Activated naive CD8-positive, alpha-beta T cell treated with anti-CD3 and anti-CD28 coated beads, Interleukin-2, amount 10 ng/mL, durations not matched to agents 7 days and 5 days (primary cell): ENCODE measurements around the gene FAM177A1. TPM values are rescaled to one million over a fixed set of nuclear protein-coding genes. Genes with fewer than 3 reads are reported as not detected.
"Not testable (repeated sequence)": the region's sequence is repeated elsewhere in the genome, so short reads cannot be mapped to it uniquely, and the experiment has no call there.

ENCODE experiments used
- ATAC-seq: fragments of 150-1000 bp; cut with Tn5 transposase; one replicate; pipeline ENCODE4 v1.10.0; 2021; ENCODE audit warnings: low read depth, moderate library complexity
- POLR2A ChIA-PET: fragments of 350-600 bp; sonication (Branson Sonifier 250); formaldehyde crosslinking; loops from one replicate; lab custom pipeline; 2021; ENCODE audit warnings: antibody characterized with exemption; lab: Charles Lee
- DNase-seq: peaks from one replicate; pipeline ENCODE4 v3.0.0; 2021
- H3K27ac Mint-ChIP-seq: one replicate; pipeline ENCODE4 v1.8.0; 2022; ENCODE audit warnings: mild to moderate bottlenecking, mixed read lengths
- H3K27me3 Mint-ChIP-seq: one replicate; pipeline ENCODE4 v1.8.0; 2022; ENCODE audit warnings: mild to moderate bottlenecking, moderate library complexity, mixed read lengths
- H3K36me3 Mint-ChIP-seq: one replicate; pipeline ENCODE4 v1.8.0; 2021; ENCODE audit warnings: mild to moderate bottlenecking, mixed read lengths
- H3K4me1 Mint-ChIP-seq: one replicate; pipeline ENCODE4 v1.8.0; 2021; ENCODE audit warnings: mixed read lengths
- H3K4me3 Mint-ChIP-seq: one replicate; pipeline ENCODE4 v1.8.0; 2022; ENCODE audit warnings: mild to moderate bottlenecking, moderate library complexity, mixed read lengths
- H3K9me3 Mint-ChIP-seq: one replicate; pipeline ENCODE4 v1.8.0; 2021; ENCODE audit warnings: mixed read lengths
- total RNA-seq, 2 experiments: library from RNA; stranded (reverse); gene quantifications; one replicate each; pipeline ENCODE4 v1.2.3, GENCODE V29; 2021

Gene FAM177A1, protein sequence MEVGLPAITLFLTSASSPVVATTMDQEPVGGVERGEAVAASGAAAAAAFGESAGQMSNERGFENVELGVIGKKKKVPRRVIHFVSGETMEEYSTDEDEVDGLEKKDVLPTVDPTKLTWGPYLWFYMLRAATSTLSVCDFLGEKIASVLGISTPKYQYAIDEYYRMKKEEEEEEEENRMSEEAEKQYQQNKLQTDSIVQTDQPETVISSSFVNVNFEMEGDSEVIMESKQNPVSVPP
- 10 to 100 TPM; 36.5 to 42.5 TPM for total RNA-seq

DNA sequence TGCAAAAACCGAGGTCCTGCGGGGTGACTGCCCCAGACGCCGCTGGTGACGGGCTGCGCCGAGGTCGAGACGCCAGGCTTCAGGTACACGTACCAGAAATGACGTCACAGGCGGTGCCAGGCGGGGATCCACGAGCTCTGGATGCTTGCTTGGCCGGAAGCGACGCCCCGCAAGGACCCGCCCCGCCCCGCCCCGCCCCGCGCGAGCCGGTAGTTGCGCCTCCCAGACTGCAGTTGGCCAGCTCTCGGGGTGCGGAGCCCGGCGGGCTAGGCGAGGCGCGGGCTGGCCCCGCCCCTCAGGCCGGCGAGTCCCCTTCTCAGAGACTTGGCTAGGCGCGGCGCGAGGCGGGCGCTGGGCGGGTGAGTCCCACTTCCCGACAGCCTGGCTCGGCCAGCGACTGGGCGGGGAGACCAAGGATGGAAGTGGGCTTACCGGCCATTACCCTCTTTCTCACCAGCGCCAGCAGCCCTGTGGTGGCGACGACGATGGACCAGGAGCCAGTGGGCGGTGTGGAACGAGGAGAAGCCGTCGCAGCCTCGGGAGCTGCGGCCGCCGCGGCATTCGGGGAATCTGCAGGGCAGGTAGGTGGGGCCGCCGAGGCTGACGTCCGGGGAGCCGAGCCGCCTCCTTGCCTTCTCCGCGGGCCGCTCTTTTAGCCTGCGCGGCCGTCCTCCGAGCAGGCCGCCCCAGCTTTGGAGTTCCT, at the start of gene FAM177A1:
FAM177A1 (plus strand) TSS at position 225 of the 703 bp plus-strand sequence; CDS start at position 417, 192 bp downstream.
- Mint-ChIP-seq H3K27me3 (no peaks in the 10 kb centered on the region), H3K4me3 (peak within 1 kb of the TSS; percentile 89), H3K36me3 (peaks cover 15% of the 10 kb centered on the region), H3K4me1 (peaks cover 31% of the 10 kb centered on the region), H3K9me3 (no peaks in the 10 kb centered on the region), H3K27ac (peak within 1 kb of the TSS; percentile 98)
- ATAC-seq (peak; percentile 95), DNase-seq (peak; percentile 95)
- POLR2A ChIA-PET: interaction anchor here (0.7 to 2.3 kb wide), 14 partner anchors 14 to 370 kb away, joined by 3 to 47 read pairs (median 4); partner anchors contain the start of genes BAZ1A, NFKBIA, PPP2R3C and PRORP

DNA sequence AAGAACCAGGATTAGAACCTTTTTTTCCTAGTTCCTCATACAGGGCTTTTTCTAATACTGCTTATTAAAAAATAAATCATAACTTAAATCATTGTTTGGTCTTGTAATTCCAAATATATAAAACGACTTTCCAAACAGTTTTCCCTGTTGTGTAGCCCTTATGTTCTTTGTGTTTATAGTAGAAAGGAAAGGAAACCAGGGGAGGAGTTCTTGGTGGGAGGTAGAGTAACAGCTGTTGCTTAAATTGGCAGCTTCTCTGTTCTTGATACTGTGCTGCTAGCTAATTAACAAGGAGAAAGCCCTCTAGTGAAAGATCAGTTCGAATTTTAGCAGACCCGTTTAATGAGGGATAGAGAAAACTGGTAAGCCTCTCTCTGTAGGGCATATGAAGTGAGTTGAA, 48.3 kb upstream of the FAM177A1 start:
- H3K9me3 Mint-ChIP-seq: no peaks in the 10 kb centered on the region
- H3K4me1 Mint-ChIP-seq: peaks cover 16% of the 10 kb centered on the region
- H3K4me3 Mint-ChIP-seq: no peak overlapping the region
- H3K27me3 Mint-ChIP-seq: no peaks in the 10 kb centered on the region
- POLR2A ChIA-PET: no interaction called here
- no peak for DNase-seq
- no peak for ATAC-seq
- H3K27ac Mint-ChIP-seq: no peak overlapping the region
- H3K36me3 Mint-ChIP-seq: peaks cover 28% of the 10 kb centered on the region

DNA sequence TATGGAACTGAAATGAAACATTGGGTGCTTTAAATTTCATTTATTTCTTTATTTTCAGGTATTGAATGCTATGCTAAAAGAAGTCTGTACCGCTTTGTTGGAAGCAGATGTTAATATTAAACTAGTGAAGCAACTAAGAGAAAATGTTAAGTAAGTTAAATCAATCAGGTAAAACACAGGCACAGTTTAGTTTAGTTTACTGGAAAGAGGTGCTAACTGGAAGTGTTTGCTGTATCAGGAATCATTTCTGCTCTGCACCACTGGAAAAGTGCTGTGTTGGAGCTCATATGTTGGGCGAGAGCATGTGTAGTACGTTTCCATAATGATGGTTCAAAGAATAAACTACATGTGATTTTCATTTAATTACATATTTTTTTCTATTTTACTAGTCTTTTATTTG, 46.6 kb upstream of the FAM177A1 start:
- DNase-seq (no peak), ATAC-seq (no peak)
- POLR2A ChIA-PET: no interaction called here
- peaks cover 10% of the 10 kb centered on the region for H3K4me1 Mint-ChIP-seq
- H3K27me3 Mint-ChIP-seq: no peaks in the 10 kb centered on the region
- H3K9me3 Mint-ChIP-seq: no peaks in the 10 kb centered on the region
- H3K4me3 Mint-ChIP-seq: no peak overlapping the region
- H3K36me3 Mint-ChIP-seq: peaks cover 26% of the 10 kb centered on the region
- H3K27ac Mint-ChIP-seq: no peak overlapping the region

DNA sequence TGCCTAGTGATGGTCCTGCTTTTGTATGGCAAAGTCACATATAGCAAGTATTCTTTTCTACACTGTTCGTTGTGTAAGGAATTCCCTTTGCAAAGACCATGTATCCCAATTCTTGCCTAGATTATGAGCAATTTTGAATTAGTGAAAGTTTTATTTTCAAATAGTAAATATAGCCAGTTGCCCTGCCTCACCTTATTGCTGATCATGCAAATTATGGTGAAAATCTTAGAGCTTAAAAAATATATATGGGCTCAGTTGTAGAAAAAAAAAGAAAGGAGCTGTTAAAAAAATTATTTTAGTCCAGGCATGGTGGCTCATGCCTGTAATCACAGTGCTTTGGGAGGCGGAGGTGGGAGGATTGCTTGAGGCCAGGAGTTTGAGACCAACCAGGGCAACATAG, 44.5 kb upstream of the FAM177A1 start:
- H3K27ac Mint-ChIP-seq: no peak overlapping the region
- no peak overlapping the region for H3K4me3 Mint-ChIP-seq
- H3K4me1 Mint-ChIP-seq: peaks cover 5% of the 10 kb centered on the region
- POLR2A ChIA-PET: interaction anchor here (0.6 to 0.9 kb wide), 2 partner anchors 8 to 129 kb away, joined by 3 to 7 read pairs; no protein-coding TSS in a partner anchor
- no peak for DNase-seq
- peaks cover 28% of the 10 kb centered on the region for H3K36me3 Mint-ChIP-seq
- no peaks in the 10 kb centered on the region for H3K9me3 Mint-ChIP-seq
- no peaks in the 10 kb centered on the region for H3K27me3 Mint-ChIP-seq
- ATAC-seq: no peak

DNA sequence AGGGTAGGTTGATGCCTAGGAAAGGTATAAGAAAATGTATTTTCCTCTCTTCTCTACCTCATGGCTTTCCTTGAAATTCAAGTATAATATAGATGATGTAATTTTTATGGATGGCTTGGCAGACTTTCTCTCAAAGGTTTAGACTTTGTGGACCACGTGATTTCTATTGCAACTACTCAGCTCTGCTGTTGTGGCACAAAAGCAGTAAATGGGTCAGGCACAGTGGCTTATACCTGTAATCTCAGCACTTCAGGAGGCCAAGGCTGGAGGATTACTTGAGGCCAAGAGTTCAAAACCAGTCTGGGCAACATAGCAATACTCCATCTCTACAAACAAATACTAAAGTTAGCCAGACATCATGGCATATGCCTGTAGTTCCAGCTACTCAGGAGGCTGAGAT, 41.2 kb upstream of the FAM177A1 start:
- H3K4me1 Mint-ChIP-seq: peaks cover 2% of the 10 kb centered on the region
- H3K9me3 Mint-ChIP-seq: no peaks in the 10 kb centered on the region
- H3K27me3 Mint-ChIP-seq: no peaks in the 10 kb centered on the region
- POLR2A ChIA-PET: no interaction called here
- ATAC-seq (no peak), DNase-seq (no peak)
- H3K36me3 Mint-ChIP-seq: peaks cover 27% of the 10 kb centered on the region
- no peak overlapping the region for H3K4me3 Mint-ChIP-seq
- no peak overlapping the region for H3K27ac Mint-ChIP-seq

DNA sequence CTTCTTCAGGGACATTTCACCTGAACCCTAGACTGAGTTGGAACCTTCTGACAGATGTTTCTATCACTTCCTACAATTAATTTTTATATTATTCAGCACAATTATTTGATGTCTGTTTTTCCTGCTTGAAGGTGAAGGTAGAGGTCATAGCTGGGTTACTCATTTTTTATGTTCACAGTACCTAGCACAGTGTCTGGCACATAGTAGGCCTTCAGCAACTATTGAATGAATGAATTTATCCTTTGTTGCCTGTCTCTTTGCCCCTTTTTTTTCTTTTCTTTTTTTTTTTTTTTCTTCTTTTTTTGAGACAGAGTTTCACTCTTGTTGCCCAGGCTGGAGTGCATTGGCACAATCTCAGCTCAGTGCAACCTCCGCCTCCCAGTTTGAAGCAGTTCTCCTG, 29.5 kb upstream of the FAM177A1 start:
- Mint-ChIP-seq H3K27ac (no peak overlapping the region), H3K4me3 (no peak overlapping the region), H3K9me3 (no peaks in the 10 kb centered on the region), H3K4me1 (no peaks in the 10 kb centered on the region), H3K36me3 (peaks cover 42% of the 10 kb centered on the region), H3K27me3 (no peaks in the 10 kb centered on the region)
- POLR2A ChIA-PET: no interaction called here
- no peak for DNase-seq
- ATAC-seq: no peak

DNA sequence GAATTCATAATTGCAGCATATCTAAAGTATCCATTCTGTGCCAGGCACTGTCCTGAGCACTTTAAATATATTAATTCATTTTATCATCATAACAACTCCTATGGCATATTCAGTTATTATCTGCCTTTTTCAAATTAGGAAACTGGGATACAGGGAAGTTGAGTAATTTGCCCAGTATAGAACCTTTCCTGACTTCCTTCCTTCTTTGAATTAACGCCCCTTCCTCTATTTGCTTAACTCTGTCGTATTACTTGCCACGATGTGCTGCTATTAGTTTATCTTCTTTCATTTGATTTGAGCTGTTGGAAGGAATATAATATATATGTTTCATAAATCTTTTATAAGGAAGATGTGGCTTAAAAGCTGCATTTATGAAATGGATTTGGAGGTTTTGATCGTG, 25.4 kb upstream of the FAM177A1 start:
- H3K4me3 Mint-ChIP-seq: no peak overlapping the region

DNA sequence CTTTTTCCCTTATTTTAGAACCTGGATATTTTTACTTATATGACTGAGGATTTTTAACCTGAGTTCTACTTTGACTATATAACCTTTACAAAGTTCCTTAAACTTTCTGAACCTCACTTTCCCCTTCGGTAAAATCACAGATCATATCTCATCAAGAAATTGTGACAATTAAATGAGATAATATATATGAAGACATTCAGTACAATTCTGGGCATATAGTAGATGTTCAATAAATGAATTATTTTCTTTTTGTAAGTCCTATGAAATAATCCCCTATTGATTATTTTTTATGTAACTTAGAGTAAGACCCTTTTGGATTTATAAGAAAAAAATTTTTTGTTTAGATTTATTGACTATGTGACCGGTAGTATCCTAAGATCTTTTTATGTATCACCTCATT, 17.6 kb upstream of the FAM177A1 start:
- no peak for ATAC-seq
- Mint-ChIP-seq H3K27me3 (no peaks in the 10 kb centered on the region), H3K36me3 (peaks cover 44% of the 10 kb centered on the region), H3K4me3 (no peak overlapping the region), H3K27ac (no peak overlapping the region), H3K9me3 (peaks cover 2% of the 10 kb centered on the region), H3K4me1 (no peaks in the 10 kb centered on the region)
- POLR2A ChIA-PET: no interaction called here
- DNase-seq: no peak

More for the DNA sequence above, 25.4 kb upstream of the FAM177A1 start:
- no peak for ATAC-seq
- no peaks in the 10 kb centered on the region for H3K9me3 Mint-ChIP-seq
- peaks cover 37% of the 10 kb centered on the region for H3K36me3 Mint-ChIP-seq
- no peak for DNase-seq
- H3K27ac Mint-ChIP-seq: no peak overlapping the region
- POLR2A ChIA-PET: interaction anchor here (0.6 kb wide), 1 partner anchor 63 kb away, joined by 4 read pairs; no protein-coding TSS in a partner anchor
- no peaks in the 10 kb centered on the region for H3K4me1 Mint-ChIP-seq
- no peaks in the 10 kb centered on the region for H3K27me3 Mint-ChIP-seq

DNA sequence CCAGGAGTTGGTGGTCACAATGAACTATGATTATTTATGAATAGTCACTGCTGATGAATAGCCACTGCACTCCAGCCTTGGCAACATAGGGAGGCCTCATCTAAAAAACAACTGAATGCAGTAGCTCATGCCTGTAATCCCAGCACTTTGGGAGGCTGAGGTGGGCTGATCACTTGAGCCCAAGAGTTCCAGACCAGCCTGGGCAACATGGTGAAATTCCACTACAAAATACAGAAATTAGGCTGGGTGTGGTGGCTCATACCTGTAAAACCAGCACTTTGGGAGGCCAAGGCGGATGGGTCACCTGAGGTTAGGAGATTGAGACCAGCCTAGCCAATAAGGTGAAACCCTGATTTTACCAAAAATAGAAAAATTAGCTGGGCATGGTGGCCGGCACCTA, 13.5 kb upstream of the FAM177A1 start:
- POLR2A ChIA-PET: no interaction called here
- peaks cover 16% of the 10 kb centered on the region for H3K9me3 Mint-ChIP-seq
- H3K4me3 Mint-ChIP-seq: no peak overlapping the region
- H3K27me3 Mint-ChIP-seq: no peaks in the 10 kb centered on the region
- no peak for DNase-seq
- H3K4me1 Mint-ChIP-seq: no peaks in the 10 kb centered on the region
- no peak for ATAC-seq
- peaks cover 49% of the 10 kb centered on the region for H3K36me3 Mint-ChIP-seq
- H3K27ac Mint-ChIP-seq: no peak overlapping the region

DNA sequence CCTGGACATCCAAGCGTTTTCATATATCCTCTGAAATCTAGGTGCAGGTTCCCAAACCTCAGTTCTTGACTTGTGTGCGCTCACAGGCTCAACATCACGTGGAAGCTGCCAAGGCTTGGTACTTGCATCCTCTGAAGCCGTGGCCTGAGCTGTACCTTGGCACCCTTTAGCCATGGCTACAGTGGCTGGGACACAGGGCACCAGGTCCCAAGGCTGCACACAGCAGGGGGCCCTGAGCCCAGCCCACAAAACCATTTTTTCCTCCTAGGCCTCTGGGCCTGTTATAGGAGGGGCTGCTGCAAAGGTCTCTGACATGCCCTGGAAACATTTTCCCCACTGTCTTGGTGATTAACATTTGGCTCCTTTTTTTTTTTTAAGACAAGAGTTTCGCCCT, 11.6 kb upstream of the FAM177A1 start:
- peaks cover 43% of the 10 kb centered on the region for H3K36me3 Mint-ChIP-seq
- H3K27me3 Mint-ChIP-seq: no peaks in the 10 kb centered on the region
- peaks cover 16% of the 10 kb centered on the region for H3K9me3 Mint-ChIP-seq
- no peaks in the 10 kb centered on the region for H3K4me1 Mint-ChIP-seq
- no peak overlapping the region for H3K4me3 Mint-ChIP-seq
- no peak for DNase-seq
- POLR2A ChIA-PET: no interaction called here
- no peak overlapping the region for H3K27ac Mint-ChIP-seq
- no peak for ATAC-seq

DNA sequence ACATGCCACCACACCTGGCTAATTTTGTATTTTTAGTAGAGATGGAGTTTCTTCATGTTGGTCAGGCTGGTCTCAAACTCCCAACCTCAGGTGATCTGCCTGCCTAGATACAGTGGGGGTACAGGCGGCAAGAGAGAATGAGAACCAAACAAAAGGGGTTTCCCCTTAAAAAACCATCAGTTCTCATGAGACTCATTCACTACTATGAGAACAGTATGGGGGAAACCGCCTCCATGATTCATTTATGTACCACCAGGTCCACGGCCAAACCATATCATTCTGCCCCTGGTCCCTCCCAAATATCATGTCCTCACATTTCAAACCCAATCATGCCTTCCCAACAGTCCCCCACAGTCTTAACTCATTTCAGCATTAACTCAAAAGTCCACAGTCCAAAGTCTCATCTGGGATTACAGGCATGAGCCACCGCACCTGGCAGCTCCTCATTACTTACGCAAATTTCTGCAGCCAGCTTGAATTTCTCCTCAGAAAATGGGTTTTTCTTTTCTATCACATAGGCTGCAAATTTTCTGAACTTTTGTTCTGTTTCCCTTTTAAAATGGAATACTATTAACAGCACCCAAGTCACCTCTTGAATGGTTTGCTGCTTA, 11.0 kb upstream of the FAM177A1 start:
- peaks cover 16% of the 10 kb centered on the region for H3K9me3 Mint-ChIP-seq
- POLR2A ChIA-PET, H3K27me3 Mint-ChIP-seq, H3K4me3 Mint-ChIP-seq, ATAC-seq, DNase-seq, H3K4me1 Mint-ChIP-seq: not testable (repeated sequence)
- peak overlapping the region; percentile 7 for H3K27ac Mint-ChIP-seq
- peaks cover 40% of the 10 kb centered on the region for H3K36me3 Mint-ChIP-seq

DNA sequence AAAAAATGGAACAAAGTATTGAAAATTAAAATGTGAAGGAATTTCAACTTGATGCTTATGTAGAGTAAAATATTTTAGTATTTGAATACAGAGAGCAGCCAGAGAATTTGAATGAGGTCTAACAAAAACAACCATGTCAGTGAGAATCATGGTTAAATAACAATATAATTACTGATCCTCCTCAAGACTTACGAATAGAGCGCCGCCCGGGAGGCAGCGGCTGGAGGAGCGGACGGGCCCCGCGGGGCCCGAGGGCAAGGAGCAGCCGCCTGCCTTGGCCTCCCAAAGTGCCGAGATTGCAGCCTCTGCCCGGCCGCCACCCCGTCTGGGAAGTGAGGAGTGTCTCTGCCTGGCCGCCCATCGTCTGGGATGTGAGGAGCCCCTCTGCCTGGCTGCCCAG, 7.8 kb upstream of the FAM177A1 start:
- DNase-seq, H3K27me3 Mint-ChIP-seq, ATAC-seq, H3K4me1 Mint-ChIP-seq, H3K4me3 Mint-ChIP-seq, H3K27ac Mint-ChIP-seq, POLR2A ChIA-PET: not testable (repeated sequence)
- peaks cover 16% of the 10 kb centered on the region for H3K9me3 Mint-ChIP-seq
- peaks cover 24% of the 10 kb centered on the region for H3K36me3 Mint-ChIP-seq

DNA sequence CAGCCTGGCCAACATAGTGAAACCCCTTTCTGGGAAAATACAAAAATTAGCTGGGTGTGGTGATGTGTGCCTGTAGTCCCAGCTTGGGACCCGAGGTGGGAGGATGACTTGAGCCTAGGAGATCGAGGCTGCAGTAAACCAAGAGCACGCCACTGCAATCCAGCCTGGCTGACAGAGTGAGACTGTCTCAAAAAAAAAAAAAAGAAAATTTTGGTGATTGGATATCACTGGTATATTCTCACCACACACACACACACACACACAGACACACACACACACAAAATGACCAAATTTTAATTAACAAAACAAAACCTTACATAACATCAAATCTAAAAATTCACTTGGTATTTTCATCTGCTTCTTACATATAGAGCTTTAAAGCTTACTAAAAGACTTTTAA, 3.4 kb upstream of the FAM177A1 start:
- no peak overlapping the region for H3K27ac Mint-ChIP-seq
- no peak overlapping the region for H3K4me3 Mint-ChIP-seq
- ATAC-seq (no peak), DNase-seq (no peak)
- H3K27me3 Mint-ChIP-seq: no peaks in the 10 kb centered on the region
- peaks cover under 1% of the 10 kb centered on the region for H3K36me3 Mint-ChIP-seq
- POLR2A ChIA-PET: interaction anchor here (1.3 kb wide), 1 partner anchor 362 kb away, joined by 3 read pairs; the partner anchor contains the start of gene NFKBIA
- peaks cover 16% of the 10 kb centered on the region for H3K4me1 Mint-ChIP-seq
- no peaks in the 10 kb centered on the region for H3K9me3 Mint-ChIP-seq
